Caco-2 (cell line): ENCODE data around the gene ARMC5. TPM values are rescaled to one million over a fixed set of nuclear protein-coding genes. Genes with fewer than 3 reads are reported as not detected.

Source experiments
- BruUV-seq: library from RNA; stranded (reverse); fragments of 400-500 nt; replicated peaks from 2 replicates; lab custom pipeline; 2021; lab: Mats Ljungman, UMichigan
- CTCF ChIA-PET: fragments of 300-600 bp; sonication (Branson Sonifier 250); formaldehyde crosslinking; loops from one replicate; lab custom pipeline; 2022; ENCODE audit warnings: antibody characterized with exemption; lab: Charles Lee
- POLR2A ChIA-PET: fragments of 300-600 bp; sonication (Branson Sonifier 250); formaldehyde crosslinking; loops from one replicate; lab custom pipeline; 2022; ENCODE audit warnings: antibody characterized with exemption; lab: Charles Lee
- DNase-seq, 2 experiments: peaks; one replicate each; pipeline versions ENCODE4 v3.0.0 to v3.0.0-alpha.2; 2020 to 2022
- H3K27me3 ChIP-seq: replicated peaks from 2 replicates; pipeline ENCODE4 v1.6.0; 2011; ENCODE audit warnings: low read length; ENCODE audit not compliant: control insufficient read depth, insufficient read depth
- H3K36me3 ChIP-seq: 2 replicates; pipeline ENCODE4 v1.5.1; 2011; ENCODE audit warnings: low read length; ENCODE audit not compliant: control insufficient read depth, insufficient read depth
- H3K4me1 ChIP-seq: fragments of 250-450 bp; sonication (Bioruptor Pico); 2 replicates; pipeline ENCODE4 v1.5.1; 2020; ENCODE audit warnings: mild to moderate bottlenecking
- H3K4me3 ChIP-seq: 2 replicates; pipeline ENCODE4 v1.5.1; 2011; ENCODE audit warnings: low read depth, mild to moderate bottlenecking, control low read depth, low read length
- H3K9me3 ChIP-seq: fragments of 250-450 bp; sonication (Bioruptor Pico); 2 replicates; pipeline ENCODE4 v1.5.1; 2020; ENCODE audit warnings: mild to moderate bottlenecking, moderate library complexity
- H3K27ac Mint-ChIP-seq: one replicate; pipeline ENCODE4 v1.8.0; 2022; ENCODE audit warnings: mixed read lengths; ENCODE audit not compliant: unreplicated experiment
- H3K27me3 Mint-ChIP-seq: one replicate; pipeline ENCODE4 v1.8.0; 2022; ENCODE audit warnings: mixed read lengths; ENCODE audit not compliant: insufficient read depth, unreplicated experiment
- H3K36me3 Mint-ChIP-seq: one replicate; pipeline ENCODE4 v1.8.0; 2022; ENCODE audit warnings: mild to moderate bottlenecking, mixed read lengths; ENCODE audit not compliant: insufficient read depth, unreplicated experiment
- H3K4me1 Mint-ChIP-seq: one replicate; pipeline ENCODE4 v1.8.0; 2022; ENCODE audit warnings: low read depth, mixed read lengths; ENCODE audit not compliant: unreplicated experiment
- H3K4me3 Mint-ChIP-seq: one replicate; pipeline ENCODE4 v1.8.0; 2022; ENCODE audit warnings: mild to moderate bottlenecking, moderate library complexity, mixed read lengths; ENCODE audit not compliant: unreplicated experiment
- H3K9me3 Mint-ChIP-seq: one replicate; pipeline ENCODE4 v1.8.0; 2022; ENCODE audit warnings: mixed read lengths; ENCODE audit not compliant: unreplicated experiment
- intact Hi-C: fragments of 100-400 bp; cut with micrococcal nuclease; formaldehyde crosslinking; loops from one replicate; pipeline ENCODE4 v1.10.0; 2022; ENCODE audit not compliant: unreplicated experiment
- total RNA-seq: library from RNA; stranded (reverse); gene quantifications from 2 replicates; pipeline ENCODE4 v1.2.3, GENCODE V29; 2022
- TF ChIP-seq, protein P1 (sequence below), 2 experiments: fragments of 200-600 bp in 1 of 2; IDR thresholded peaks; 1 replicate in 1 of 2; 2 replicates in 1 of 2; pipeline versions ENCODE4 v1.5.1 to v1.8.0; 2011 to 2022; ENCODE audit warnings: antibody characterized with exemption in 1 of 2, control low read depth in 1 of 2, inconsistent platforms in 1 of 2, low read depth in 1 of 2, low read length in 1 of 2, mild to moderate bottlenecking in 1 of 2, moderate library complexity in 1 of 2; ENCODE audit not compliant: insufficient read depth in 1 of 2, severe bottlenecking in 1 of 2, unreplicated experiment in 1 of 2

The ARMC5 gene
- total RNA-seq, 1 experiment from 2014 or later, result 10.2 TPM

DNA sequence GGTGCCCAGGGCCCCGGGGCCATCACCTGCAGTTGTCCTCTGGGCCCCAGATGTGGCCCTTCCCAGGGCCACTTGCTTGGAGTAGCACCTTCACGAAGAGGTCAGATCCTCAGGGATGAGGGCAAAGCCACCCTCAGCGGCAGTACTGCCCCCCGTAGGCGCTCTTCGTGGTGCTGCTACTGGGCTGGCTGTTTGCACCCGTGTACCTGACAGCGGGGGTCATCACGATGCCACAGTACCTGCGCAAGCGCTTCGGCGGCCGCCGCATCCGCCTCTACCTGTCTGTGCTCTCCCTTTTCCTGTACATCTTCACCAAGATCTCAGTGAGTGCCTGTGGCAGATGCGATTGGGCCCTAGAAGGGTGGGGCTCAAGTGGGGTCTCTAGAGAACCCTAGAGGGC is 26.3 kb downstream of the ARMC5 start:
- no peaks in the 10 kb centered on the region for H3K9me3 Mint-ChIP-seq
- H3K27ac Mint-ChIP-seq, result peak overlapping the region; percentile 89
- H3K4me1 Mint-ChIP-seq, result no peaks in the 10 kb centered on the region
- Histone ChIP-seq H3K27me3 (no peaks in the 10 kb centered on the region), H3K4me3 (no peak overlapping the region), H3K4me1 (peaks cover 18% of the 10 kb centered on the region), H3K36me3 (no peaks in the 10 kb centered on the region), H3K9me3 (no peaks in the 10 kb centered on the region)
- CTCF ChIA-PET, result no interaction called here
- no peak for DNase-seq
- intact Hi-C loops, result no loop called here
- BruUV-seq, result no TSS peak
- TF ChIP-seq, protein P1, sequence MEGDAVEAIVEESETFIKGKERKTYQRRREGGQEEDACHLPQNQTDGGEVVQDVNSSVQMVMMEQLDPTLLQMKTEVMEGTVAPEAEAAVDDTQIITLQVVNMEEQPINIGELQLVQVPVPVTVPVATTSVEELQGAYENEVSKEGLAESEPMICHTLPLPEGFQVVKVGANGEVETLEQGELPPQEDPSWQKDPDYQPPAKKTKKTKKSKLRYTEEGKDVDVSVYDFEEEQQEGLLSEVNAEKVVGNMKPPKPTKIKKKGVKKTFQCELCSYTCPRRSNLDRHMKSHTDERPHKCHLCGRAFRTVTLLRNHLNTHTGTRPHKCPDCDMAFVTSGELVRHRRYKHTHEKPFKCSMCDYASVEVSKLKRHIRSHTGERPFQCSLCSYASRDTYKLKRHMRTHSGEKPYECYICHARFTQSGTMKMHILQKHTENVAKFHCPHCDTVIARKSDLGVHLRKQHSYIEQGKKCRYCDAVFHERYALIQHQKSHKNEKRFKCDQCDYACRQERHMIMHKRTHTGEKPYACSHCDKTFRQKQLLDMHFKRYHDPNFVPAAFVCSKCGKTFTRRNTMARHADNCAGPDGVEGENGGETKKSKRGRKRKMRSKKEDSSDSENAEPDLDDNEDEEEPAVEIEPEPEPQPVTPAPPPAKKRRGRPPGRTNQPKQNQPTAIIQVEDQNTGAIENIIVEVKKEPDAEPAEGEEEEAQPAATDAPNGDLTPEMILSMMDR (IDR thresholded peaks at IDR 0.05; ENCODE audit: insufficient read depth in 1 of 2, low read depth in 1 of 2, low read length in 1 of 2, severe bottlenecking in 1 of 2, unreplicated experiment in 1 of 2), result no peak
- peaks cover 20% of the 10 kb centered on the region for H3K36me3 Mint-ChIP-seq
- no peaks in the 10 kb centered on the region for H3K27me3 Mint-ChIP-seq
- POLR2A ChIA-PET, result no interaction called here
- peak overlapping the region; percentile 43 for H3K4me3 Mint-ChIP-seq

DNA sequence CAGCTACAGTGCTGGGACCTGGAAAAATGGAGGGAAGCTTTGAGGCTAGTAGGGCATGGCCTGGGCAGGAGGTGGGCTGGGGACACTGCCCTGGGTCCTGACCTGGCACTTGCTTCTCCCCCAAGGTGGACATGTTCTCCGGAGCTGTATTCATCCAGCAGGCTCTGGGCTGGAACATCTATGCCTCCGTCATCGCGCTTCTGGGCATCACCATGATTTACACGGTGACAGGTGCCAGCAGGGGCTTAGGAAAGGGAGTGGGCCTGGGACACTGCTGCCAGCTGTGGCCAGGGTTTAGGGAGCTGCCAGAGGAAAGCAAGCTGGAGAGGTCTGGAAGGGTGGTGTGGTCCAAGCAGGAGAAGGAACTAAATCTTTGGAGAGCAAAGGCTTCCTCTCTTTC is 26.7 kb downstream of the ARMC5 start:
- peaks cover 20% of the 10 kb centered on the region for H3K36me3 Mint-ChIP-seq
- Histone ChIP-seq H3K27me3 (no peaks in the 10 kb centered on the region), H3K4me3 (no peak overlapping the region), H3K36me3 (no peaks in the 10 kb centered on the region), H3K4me1 (peaks cover 18% of the 10 kb centered on the region), H3K9me3 (no peaks in the 10 kb centered on the region)
- no peaks in the 10 kb centered on the region for H3K27me3 Mint-ChIP-seq
- TF ChIP-seq, protein P1 (IDR thresholded peaks at IDR 0.05; ENCODE audit: insufficient read depth in 1 of 2, low read depth in 1 of 2, low read length in 1 of 2, severe bottlenecking in 1 of 2, unreplicated experiment in 1 of 2), result no peak
- H3K4me1 Mint-ChIP-seq, result no peaks in the 10 kb centered on the region
- no TSS peak for BruUV-seq
- H3K9me3 Mint-ChIP-seq, result no peaks in the 10 kb centered on the region
- DNase-seq, result no peak
- POLR2A ChIA-PET, result no interaction called here
- intact Hi-C loops, result no loop called here
- H3K27ac Mint-ChIP-seq, result peak overlapping the region; percentile 89
- CTCF ChIA-PET, result interaction anchor here (1.4 kb wide), 1 partner anchor 26 kb away, joined by 3 read pairs; the partner anchor contains the start of gene ARMC5
- H3K4me3 Mint-ChIP-seq, result peak overlapping the region; percentile 43

DNA sequence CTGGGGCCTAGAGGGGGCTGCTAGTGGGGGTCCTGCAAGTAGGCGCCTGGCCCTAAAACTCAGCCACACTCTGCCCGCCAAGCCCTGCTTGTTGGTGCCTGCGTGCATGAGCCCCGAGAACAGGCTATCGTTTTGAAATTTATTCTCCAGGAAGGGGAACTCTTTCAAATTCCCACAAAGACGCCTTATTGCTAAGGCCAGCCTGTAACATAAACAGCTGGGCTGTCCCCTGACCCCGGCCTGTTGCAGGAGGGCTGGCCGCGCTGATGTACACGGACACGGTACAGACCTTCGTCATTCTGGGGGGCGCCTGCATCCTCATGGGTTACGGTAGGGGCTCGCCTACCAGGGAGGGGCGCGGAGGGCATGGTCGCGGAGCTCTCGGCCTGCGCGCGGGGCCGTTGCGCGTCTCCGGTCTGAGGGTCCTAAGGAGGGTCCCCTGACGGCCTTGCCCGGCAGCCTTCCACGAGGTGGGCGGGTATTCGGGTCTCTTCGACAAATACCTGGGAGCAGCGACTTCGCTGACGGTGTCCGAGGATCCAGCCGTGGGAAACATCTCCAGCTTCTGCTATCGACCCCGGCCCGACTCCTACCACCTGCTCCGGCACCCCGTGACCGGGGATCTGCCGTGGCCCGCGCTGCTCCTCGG is 27.9 kb downstream of the ARMC5 start:
- Histone ChIP-seq H3K36me3 (no peaks in the 10 kb centered on the region), H3K4me1 (peaks cover 18% of the 10 kb centered on the region), H3K9me3 (no peaks in the 10 kb centered on the region), H3K4me3 (peak overlapping the region; percentile 78), H3K27me3 (no peaks in the 10 kb centered on the region)
- H3K36me3 Mint-ChIP-seq, result peaks cover 23% of the 10 kb centered on the region
- peak overlapping the region; percentile 82 for H3K4me3 Mint-ChIP-seq
- no peaks in the 10 kb centered on the region for H3K9me3 Mint-ChIP-seq
- no peaks in the 10 kb centered on the region for H3K4me1 Mint-ChIP-seq
- no peaks in the 10 kb centered on the region for H3K27me3 Mint-ChIP-seq
- BruUV-seq, result TSS peak; percentile 42
- TF ChIP-seq, protein P1 (IDR thresholded peaks at IDR 0.05; ENCODE audit: insufficient read depth in 1 of 2, low read depth in 1 of 2, low read length in 1 of 2, severe bottlenecking in 1 of 2, unreplicated experiment in 1 of 2), result no peak
- no peak overlapping the region for H3K27ac Mint-ChIP-seq
- ChIA-PET POLR2A (no interaction called here), CTCF (interaction anchor here (1.4 kb wide), 1 partner anchor 28 kb away, joined by 3 read pairs; the partner anchor contains the start of gene ARMC5)
- no peak for DNase-seq
- intact Hi-C loops, result no loop called here
